ENCODE results near the gene PLEKHJ1. TPM values are rescaled to one million over a fixed set of nuclear protein-coding genes. Genes with fewer than 3 reads are reported as not detected.

Gene PLEKHJ1
- total RNA-seq, 1 donor from 2014 or later = 126 TPM

- peaks cover 12% of the 10 kb centered on the region for H3K27me3 Mint-ChIP-seq (ENCODE audit: unreplicated experiment)
- TF ChIP-seq CTCF (IDR thresholded peaks at IDR 0.05; ENCODE audit: unreplicated experiment) = no peak
- peaks cover 4% of the 10 kb centered on the region for H3K4me1 Mint-ChIP-seq (ENCODE audit: unreplicated experiment)
- no peaks in the 10 kb centered on the region for H3K9me3 Mint-ChIP-seq (ENCODE audit: unreplicated experiment)
- H3K4me3 Mint-ChIP-seq (ENCODE audit: unreplicated experiment) = no peak overlapping the region
- no peak overlapping the region for H3K27ac Mint-ChIP-seq (ENCODE audit: unreplicated experiment)
- peaks cover 20% of the 10 kb centered on the region for H3K36me3 Mint-ChIP-seq (ENCODE audit: low read depth, unreplicated experiment)
- no peak for DNase-seq (ENCODE audit: low spot score)
Observed at GRCh38 chr19:2195361-2195760, 40.8 kb downstream of the PLEKHJ1 start.

- Mint-ChIP-seq H3K4me3 (ENCODE audit: unreplicated experiment) (no peak overlapping the region), H3K27me3 (ENCODE audit: unreplicated experiment) (peaks cover 12% of the 10 kb centered on the region), H3K9me3 (ENCODE audit: unreplicated experiment) (no peaks in the 10 kb centered on the region), H3K4me1 (ENCODE audit: unreplicated experiment) (peaks cover 4% of the 10 kb centered on the region), H3K36me3 (ENCODE audit: low read depth, unreplicated experiment) (peaks cover 20% of the 10 kb centered on the region), H3K27ac (ENCODE audit: unreplicated experiment) (no peak overlapping the region)
- no peak for DNase-seq (ENCODE audit: low spot score)
- TF ChIP-seq CTCF (IDR thresholded peaks at IDR 0.05; ENCODE audit: unreplicated experiment) = no peak
Observed at GRCh38 chr19:2194513-2195078, 41.5 kb downstream of the PLEKHJ1 start.

- no peak overlapping the region for H3K27ac Mint-ChIP-seq (ENCODE audit: unreplicated experiment)
- no peak for DNase-seq (ENCODE audit: low spot score)
- no peak overlapping the region for H3K4me3 Mint-ChIP-seq (ENCODE audit: unreplicated experiment)
- peaks cover 3% of the 10 kb centered on the region for H3K4me1 Mint-ChIP-seq (ENCODE audit: unreplicated experiment)
- TF ChIP-seq CTCF (IDR thresholded peaks at IDR 0.05; ENCODE audit: unreplicated experiment) = no peak
- peaks cover 10% of the 10 kb centered on the region for H3K27me3 Mint-ChIP-seq (ENCODE audit: unreplicated experiment)
- peaks cover 17% of the 10 kb centered on the region for H3K36me3 Mint-ChIP-seq (ENCODE audit: low read depth, unreplicated experiment)
- H3K9me3 Mint-ChIP-seq (ENCODE audit: unreplicated experiment) = no peaks in the 10 kb centered on the region
Observed at GRCh38 chr19:2193807-2194206, 42.3 kb downstream of the PLEKHJ1 start.

GRCh38 chr19:2192862-2193261 is 43.3 kb downstream of the PLEKHJ1 start:
- Mint-ChIP-seq H3K36me3 (ENCODE audit: low read depth, unreplicated experiment) (peaks cover 15% of the 10 kb centered on the region), H3K4me3 (ENCODE audit: unreplicated experiment) (no peak overlapping the region), H3K9me3 (ENCODE audit: unreplicated experiment) (no peaks in the 10 kb centered on the region), H3K27ac (ENCODE audit: unreplicated experiment) (no peak overlapping the region), H3K4me1 (ENCODE audit: unreplicated experiment) (no peaks in the 10 kb centered on the region), H3K27me3 (ENCODE audit: unreplicated experiment) (peaks cover 10% of the 10 kb centered on the region)
- no peak for TF ChIP-seq CTCF (IDR thresholded peaks at IDR 0.05; ENCODE audit: unreplicated experiment)
- no peak for DNase-seq (ENCODE audit: low spot score)

GRCh38 chr19:2191456-2192310 is 44.4 kb downstream of the PLEKHJ1 start:
- no peak for DNase-seq (ENCODE audit: low spot score)
- Mint-ChIP-seq H3K27me3 (ENCODE audit: unreplicated experiment) (peaks cover 12% of the 10 kb centered on the region), H3K27ac (ENCODE audit: unreplicated experiment) (no peak overlapping the region), H3K4me1 (ENCODE audit: unreplicated experiment) (peaks cover 5% of the 10 kb centered on the region), H3K36me3 (ENCODE audit: low read depth, unreplicated experiment) (peaks cover 13% of the 10 kb centered on the region), H3K4me3 (ENCODE audit: unreplicated experiment) (no peak overlapping the region), H3K9me3 (ENCODE audit: unreplicated experiment) (no peaks in the 10 kb centered on the region)
- no peak for TF ChIP-seq CTCF (IDR thresholded peaks at IDR 0.05; ENCODE audit: unreplicated experiment)
